ENCODE results near the gene TBC1D5.

TBC1D5 gene

DNA sequence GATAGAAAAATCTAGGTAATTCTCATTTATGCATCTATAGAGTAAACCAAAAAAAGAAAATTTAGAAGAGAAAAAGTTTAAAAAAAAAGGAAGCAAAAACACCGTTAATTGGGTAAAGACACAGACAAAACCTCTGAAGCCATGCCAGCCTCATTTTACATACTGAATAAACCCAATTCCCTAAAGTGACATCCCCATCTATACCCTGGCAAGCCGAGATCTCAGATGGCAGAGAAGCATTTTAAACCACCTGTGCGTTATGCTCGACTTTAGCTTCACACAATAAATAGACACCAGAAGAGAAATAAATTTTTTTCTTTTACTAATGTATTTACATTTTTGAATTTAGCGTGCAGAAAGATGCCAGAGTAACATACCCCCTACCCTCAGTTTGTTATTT is 475.6 kb downstream of the TBC1D5 start:
- DNase-seq, result no peak

DNA sequence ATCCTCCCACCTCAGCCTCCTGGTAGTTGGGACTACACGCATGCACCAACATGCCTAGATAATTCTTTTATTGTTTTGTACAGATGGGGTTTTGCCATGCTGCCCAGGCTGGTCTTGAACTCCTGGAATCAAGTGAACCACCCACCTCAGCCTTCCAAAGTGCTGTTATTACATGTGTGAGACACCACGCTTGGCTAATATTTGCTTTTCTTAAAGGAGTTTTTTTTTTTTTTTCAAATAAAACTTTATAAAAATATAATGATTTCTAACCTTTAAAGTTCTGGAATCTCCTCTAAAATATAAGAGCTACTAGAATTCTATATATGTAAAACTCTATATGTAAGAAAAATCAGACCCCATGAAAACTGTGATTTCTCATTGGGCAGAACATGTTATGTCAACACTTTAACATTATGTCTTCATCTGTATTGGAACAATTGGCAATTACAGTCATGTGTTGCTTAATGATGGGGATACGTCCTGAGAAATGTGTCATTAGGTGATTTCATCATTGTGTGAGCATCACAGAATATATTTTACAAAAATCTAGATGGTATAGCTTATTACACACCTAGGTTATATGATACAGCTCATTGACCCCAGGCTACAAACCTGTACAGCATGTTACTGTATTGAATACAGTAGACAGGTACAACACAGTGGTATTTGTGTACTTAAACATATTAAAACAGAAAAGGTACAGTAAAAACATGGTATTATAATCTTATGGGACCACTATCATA is 480.6 kb downstream of the TBC1D5 start:
- no peak for DNase-seq

DNA sequence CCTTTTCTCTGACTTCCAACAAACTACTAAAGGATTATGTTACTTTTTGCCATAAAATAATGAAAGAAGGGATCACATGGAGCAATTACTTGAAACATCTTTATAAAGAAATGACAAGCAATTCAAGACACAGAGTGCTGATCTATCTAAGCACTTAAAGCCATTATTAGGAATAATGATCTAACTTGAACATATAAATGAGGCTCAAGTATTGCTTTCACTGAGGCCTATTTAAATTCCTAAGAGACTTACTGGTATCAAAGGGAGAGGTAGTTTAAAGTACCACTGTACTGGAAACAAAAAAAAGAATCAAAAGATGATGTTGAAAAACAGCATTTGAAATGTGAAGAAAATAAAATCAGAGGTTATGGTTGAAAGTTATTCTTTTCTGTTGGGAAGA is 482.2 kb downstream of the TBC1D5 start:
- no peak for DNase-seq

DNA sequence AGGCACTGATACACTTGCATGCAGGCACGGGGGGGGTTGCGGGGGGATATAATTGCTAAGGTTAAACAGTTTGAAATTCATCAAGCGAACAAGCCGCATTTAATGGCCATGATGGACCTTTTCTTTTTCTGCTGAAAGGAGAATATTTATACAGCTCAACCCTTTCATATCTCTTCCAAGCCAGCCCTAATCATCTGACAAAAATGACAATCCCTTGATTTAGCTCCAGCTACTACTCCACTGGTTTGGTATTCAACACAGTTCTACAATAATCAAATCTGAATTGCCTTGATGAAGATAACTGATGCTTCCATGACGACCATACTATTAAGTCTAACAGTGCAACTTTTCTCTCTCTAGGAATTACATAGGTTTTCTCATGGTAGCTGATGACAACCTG is 482.7 kb downstream of the TBC1D5 start:
- no peak for DNase-seq

DNA sequence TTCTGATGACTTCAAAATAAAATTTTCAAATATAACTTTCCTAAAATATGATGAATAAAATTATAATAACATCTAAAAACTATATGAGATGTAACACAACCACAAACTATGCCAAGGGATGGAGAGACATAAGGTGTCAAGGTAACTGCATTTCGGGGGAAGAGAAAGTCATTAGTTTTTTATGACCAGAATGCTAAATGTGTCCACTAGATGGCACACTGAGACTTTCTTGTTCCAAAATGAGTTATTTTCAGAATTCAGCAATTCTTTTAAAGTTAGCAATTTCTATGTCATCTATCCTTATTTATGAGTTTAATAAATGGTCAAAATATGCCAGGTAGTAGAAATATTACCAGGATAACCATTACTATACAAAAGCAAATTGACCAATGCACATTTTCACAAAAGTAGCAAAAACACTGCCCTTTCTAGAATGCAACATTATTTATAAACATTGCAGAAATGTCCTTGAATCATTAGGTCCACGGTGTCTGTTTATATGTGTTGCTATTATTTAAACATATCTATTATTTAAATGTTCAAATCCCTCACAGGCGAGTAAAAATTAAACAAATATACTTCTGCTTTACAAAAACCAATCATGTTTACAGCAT is 483.5 kb downstream of the TBC1D5 start:
- DNase-seq, result no peak

DNA sequence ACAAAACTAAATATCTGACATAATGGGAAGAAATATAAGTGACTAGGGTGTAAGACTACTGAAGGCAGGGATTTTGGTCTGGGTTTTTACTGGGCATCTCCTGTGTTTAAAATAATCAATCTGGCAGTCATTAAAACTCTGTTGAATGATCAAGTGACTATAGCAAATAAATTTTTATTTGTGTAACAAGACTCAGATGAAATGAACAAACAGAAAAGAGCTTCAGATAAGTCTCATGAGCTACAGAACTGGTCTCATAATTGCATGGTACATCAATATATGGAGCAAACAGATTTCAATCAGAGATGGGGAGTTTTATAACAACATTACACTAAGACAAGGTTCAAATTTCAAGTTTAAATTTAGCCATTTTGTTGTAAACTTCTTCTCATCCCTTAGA is 485.2 kb downstream of the TBC1D5 start:
- no peak for DNase-seq

DNA sequence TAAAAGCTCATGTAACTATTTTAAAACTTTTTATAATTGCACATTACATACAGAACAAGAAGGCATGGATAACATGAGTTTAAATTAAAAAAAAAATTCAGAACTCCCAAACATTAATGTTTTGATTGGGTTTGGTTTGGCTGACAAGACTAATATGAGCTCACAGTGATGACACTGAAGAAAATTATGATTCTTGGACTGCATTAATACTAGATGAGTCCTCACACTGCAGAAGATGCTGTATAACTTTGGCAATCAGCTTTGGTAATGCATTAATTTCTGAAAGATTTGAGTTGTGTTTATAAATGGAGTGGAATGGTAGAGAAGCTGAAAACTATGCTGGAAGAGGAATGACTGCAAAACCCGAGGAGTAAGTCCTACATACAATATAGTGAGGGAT is 498.8 kb downstream of the TBC1D5 start:
- no peak for DNase-seq

DNA sequence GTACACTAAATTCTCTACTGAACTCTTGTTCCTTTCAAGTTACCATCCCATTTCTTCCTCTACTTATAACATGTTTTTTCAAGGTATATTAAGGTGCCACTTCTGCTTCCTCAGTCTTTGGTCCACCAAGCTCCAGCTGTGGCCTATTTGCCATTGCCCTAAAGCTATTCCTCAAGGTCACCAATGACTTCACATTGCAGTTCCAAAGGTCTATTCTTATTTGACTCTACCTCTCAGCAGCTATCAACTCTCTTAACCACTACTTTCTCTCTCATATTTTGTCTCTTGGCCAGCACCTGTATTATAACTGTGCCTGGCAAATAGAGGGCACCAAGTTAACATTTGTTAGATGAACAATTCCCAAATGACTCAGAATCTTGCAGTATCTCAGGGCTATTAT is 503.0 kb downstream of the TBC1D5 start:
- DNase-seq, result no peak

DNA sequence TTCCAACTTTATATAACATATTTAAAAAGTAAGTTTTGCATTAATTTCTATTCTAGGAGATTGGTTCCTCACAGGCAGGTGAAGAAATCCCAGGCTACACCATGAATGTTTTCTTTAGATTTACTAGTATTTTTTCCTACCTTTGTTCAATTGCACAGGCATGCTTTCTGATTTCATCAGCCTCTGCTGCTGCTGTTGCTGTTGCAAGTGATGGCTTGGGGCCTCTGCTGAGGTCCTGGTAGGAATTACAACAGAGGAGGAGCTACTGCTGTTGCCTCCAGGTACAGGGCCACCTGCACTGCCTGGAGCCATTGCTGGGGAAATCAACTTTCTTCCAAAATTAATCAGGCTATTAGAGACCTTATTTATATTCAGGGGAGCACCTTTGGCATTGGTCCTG is 504.4 kb downstream of the TBC1D5 start:
- DNase-seq, result no peak

DNA sequence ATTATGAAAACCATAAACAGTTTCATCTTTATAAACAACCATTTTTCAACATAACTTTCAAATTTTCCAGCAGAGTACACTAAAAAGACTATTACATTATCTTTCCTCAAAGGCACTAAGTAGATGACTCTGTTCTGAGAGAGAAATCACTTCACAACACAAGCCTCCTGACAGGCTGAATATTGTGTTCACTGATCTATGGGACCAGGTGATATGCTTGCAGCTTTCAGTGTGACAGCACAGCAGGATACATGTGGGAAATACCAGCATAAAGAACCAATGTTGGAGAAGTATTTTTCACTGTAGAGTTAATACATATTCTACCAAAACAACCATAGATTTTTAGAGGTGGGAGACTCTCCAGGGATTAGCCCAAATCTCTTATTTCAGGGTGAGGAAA is 507.1 kb downstream of the TBC1D5 start:
- no peak for DNase-seq

DNA sequence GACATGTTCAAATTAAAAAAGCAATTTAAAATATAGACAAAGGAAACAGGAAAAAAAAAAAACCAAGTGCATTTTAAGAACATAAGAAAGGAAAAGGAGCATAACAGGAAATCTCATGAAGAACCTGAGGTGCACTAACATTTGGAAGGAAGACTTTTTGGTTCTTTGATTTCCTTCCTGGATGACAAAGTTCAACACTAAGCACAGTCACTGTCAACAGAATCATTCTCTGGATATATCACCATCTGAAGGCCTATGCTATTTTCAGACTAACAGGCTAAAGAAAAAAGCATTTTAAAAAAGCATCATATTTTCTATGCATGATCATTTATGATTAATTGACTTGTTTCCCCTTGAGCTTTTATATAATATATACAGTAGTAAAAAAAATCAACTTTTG is 508.0 kb downstream of the TBC1D5 start:
- no peak for DNase-seq

DNA sequence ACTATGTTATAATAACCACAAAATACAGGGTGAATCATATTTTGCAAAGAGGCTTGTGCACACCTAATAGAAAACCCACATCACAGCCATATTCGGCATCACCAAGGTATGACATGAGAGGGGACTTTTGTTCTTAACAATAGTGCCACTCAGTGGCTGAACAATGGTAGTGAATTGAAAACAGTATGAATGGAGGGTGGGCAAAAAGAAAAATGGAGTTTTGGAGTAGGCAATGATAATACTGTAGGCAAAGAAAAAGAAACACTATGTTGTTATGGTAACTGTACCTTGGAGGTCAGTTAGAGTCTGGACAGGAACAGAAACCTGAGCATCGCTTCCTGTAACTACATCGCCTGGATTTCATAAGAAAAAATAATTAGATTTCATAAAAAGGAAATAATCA is 509.0 kb downstream of the TBC1D5 start:
- peak; percentile 6 for DNase-seq

DNA sequence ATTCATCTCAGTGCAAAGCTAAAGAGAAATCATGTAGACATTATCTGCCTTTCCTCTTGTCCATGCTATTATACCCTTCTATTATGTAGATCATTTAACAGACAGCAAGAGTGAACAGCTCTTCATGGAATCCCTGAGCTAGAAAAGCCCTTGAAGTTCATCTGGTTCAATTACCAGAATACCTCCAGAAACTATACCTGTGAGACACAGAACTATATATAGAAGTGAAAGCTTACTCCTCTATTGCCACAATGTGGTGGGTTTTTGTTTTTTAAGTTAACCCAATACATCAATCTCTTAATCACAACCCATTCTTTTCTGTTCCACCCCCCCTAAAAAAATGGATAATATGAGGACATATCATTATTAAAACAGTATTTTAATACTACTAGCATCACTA is 510.0 kb downstream of the TBC1D5 start:
- no peak for DNase-seq

DNA sequence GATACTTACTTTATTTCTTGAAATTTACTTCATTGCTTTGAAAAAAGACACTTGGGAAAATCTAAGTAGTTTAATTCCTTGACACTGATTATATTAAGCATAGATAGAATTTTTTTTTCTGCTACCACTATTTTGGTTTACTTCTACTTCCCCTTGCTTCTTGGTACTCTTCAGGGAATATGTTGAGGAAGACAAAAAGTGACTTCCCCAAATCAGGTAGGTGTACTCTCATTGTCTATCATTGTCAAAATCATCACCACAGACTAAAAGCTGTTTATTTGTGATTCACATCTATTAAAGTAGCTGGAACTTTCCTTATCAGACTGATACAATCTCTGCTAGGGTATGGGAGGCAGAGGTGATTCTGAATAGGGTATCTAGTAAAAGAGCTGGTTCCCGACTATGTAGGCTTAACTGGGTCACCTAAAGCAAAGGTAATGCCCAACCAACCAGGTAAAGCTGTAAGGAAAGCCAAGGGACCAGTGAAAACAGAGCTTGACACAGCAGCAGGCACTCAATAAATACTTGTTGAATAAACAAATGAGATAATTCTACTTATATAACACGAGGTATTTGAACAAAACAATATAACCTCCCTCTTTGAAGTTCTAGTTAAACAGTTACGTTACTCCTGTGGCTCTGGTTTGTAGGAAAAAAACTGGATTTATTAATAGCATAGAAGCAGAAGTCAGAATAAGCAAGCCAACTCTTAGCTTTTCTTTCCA is 510.7 kb downstream of the TBC1D5 start:
- no peak for DNase-seq

DNA sequence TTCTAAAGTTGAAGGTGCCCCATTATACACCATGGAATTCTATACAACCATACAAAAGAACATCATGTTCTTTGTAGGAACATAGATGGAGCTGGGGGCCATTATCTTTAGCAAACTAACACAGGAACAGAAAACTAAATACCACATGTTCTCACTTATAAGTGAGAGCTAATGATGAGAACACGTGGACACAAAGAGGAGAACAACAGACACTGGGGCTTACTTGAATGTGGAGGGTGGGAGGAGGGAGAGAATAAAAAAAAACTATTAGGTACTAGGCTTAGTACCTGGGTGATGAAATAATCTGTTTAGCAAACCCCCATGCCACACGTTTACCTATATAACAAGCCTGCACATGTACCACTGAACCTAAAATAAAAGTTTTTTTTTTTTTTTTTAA is 515.0 kb downstream of the TBC1D5 start:
- DNase-seq, result no peak

DNA sequence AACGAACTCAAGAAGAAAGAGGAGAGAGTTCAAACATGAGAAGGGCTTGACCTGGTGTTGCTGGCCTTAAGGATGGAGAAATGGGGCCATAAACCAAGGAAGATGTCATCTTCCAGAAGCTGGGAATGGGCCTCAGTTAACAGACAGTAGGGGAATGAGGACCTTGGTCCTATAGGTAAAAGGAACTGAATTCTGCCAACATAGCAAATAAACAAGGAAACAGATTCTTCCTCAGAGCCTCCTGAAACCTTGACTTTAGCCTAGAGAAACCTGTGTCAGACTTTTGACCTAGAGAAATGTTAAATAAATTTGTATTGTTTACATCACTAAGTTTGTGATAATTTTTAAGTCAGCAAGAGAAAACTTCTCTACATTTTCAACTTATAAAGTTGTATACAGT is 520.9 kb downstream of the TBC1D5 start:
- DNase-seq, result no peak

DNA sequence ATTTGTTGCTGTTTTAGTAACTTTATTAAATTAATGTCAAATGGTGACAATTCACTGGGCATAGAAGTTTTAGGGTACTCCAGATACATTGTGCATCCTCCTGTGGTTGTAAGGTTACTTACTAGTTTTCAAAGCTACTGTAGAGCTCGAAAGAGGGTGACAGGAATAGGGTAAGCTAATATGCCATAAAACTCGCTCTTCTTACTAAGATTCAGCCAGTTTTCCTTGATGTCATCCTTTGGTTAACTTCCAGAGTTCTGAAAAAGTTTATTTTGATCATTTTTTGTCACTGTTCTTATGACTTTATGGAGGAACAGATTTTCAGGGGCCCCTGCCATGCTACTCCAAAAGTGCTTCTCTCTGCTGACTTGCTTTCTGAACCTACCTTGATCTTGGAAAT is 522.8 kb downstream of the TBC1D5 start:
- no peak for DNase-seq

DNA sequence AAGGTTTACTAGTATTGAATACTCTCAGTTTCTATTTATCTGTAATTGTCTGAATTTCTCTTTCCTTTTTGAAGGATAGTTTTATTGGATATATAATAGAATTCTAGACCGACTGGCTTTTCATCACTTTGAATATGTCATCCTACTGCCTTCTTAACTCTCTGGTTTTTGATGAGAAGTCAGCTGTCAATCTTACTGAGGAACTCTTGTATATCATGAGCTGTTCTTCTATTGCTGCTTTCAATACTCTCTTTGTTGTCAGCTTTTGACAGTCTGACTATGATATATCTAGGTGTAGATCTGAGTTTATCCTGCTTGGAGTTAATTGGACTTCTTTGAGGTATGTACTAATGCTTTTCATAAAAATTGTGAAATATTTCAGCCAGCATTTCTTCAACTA is 523.8 kb downstream of the TBC1D5 start:
- DNase-seq, result no peak

DNA sequence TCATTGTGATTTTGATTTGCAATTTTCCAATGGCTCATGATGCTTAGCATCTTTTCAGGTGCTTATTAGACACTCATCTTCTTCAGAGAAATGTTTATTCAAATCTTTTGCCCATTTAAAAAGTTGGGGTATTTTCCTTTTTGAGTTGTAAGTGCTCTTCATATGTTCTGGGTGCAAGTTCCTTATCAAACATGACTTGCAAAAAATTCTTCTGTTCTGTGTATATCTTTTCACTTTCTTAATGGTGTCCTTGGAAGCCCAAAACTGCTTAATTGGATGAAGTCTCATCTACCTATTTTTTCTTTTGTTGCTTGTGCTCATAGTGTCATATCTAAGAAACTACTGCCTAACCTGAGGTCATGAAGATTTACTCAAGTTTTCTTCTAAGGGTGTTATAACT is 524.8 kb downstream of the TBC1D5 start:
- no peak for DNase-seq

DNA sequence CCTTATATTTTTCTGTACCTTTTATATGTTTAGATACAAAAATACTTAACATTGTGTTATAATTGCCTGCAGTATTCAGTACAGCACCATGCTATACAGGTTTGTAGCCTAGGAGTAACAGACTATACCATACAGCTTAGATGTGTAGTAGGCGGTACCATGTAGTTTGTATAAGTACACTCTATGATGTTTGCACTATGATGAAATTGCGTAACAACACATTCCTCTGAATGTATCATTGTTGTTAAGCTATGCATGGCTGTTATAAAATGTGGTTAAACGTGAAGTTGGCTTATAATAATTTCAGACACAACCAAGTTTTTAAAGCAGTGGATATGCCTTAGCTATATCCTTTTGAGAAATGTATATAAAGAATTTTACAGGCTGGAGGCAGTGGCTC is 529.3 kb downstream of the TBC1D5 start:
- DNase-seq, result no peak

DNA sequence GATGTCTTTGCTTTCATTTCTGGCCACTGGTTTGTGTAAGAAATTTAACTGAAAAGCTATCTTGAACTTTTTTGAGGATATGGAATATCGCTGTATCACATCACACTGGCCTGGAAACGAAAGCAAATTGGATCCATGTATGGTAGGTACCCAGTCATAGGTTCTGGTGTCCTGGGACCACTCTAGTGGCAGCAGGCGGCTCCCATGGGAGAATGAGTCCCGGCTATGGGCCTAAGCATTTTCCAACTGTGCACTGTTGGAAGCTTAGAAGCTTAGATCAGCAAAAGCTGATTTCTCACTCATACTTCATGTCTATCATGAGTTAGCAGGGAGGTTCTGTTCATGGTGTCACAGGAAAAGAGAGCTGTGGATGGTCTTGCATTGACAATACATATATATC is 534.5 kb downstream of the TBC1D5 start:
- no peak for DNase-seq

DNA sequence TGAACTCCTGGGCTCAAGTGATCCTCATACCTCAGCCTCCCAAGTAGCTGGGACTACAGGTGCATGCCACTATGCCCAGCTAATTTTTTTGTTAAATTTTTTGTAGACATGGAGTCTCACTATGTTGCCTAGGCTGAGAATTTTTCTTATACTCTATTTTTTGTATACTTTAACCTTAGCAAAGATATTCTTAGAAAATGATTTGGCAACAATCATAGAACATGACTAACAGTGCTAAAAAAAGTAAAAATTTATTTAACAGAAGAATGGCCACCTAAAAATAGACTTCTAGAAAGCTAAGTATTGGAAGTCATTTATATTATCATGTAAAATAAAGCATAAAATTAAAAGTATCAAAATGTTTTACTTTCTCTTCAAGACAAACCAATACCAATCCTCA is 535.4 kb downstream of the TBC1D5 start:
- DNase-seq, result no peak

DNA sequence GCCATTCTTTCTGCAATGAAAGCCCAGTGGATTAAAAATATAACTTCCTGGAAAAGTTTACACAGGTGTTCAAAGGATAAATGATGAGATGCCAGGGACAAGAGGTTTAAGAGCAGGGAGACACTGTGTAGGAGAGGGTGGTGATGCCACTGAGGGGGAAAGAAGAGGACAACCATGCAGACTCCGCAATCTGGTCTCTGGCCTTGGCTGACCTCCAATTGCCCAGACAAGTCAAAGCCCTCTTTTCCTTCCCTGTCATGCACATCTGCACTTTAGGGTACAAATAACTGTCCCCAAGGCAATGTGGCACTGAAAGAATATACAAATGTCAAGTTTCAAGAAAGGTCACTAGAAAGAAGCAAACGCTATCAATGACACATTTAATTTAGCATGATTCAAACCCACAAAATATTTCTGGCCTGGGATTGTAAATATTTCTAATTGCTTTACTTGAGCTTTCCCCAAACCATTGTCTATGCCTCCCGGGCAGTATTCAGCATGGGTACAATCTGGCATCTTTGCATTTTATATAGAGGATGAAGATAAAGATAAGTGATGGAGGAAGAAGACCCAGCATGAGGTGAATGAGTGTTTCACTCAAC is 538.3 kb downstream of the TBC1D5 start:
- no peak for DNase-seq

DNA sequence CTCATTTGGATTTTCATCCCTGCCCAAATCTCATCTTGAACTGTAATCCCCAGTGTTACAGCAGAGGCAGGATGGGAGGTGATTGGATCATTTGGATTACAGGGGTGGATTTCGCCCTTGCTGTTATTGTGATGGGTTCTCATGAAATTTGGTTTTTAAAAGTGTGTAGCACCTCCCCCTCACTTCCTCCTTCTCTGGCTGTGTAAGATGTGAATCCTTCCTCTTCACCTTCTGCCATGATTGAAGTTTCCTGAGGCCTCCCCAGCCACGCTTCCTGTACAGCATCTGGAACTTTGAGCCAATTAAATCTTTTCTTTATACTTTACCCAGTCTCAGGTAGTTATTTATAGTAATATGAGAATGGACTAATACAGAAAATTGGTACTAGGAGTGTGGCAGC is 540.9 kb downstream of the TBC1D5 start:
- no peak for DNase-seq
